HEK293T (cell line): Measurements from ENCODE around the gene CDSN.

Experiments
- ARNT ChIP-seq: fragments of 450-650 bp; IDR thresholded peaks from 2 replicates; pipeline ENCODE4 v1.6.1; 2017; ENCODE audit warnings: mild to moderate bottlenecking
- BHLHE40 ChIP-seq: fragments of 450-650 bp; IDR thresholded peaks from 2 replicates; pipeline ENCODE4 v1.6.1; 2016; ENCODE audit warnings: mild to moderate bottlenecking, moderate library complexity, borderline replicate concordance
- CTBP1 ChIP-seq: fragments of 450-650 bp; IDR thresholded peaks from 2 replicates; pipeline ENCODE4 v1.6.1; 2016; ENCODE audit warnings: borderline replicate concordance
- FOXK2 ChIP-seq: fragments of 450-650 bp; IDR thresholded peaks from 2 replicates; pipeline ENCODE4 v1.6.1; 2016; ENCODE audit warnings: mild to moderate bottlenecking
- L3MBTL2 ChIP-seq: fragments of 450-650 bp; conservative IDR thresholded peaks from 2 replicates; pipeline ENCODE4 v1.6.1; 2016; ENCODE audit warnings: mild to moderate bottlenecking
- SP1 ChIP-seq: fragments of 450-650 bp; IDR thresholded peaks from 2 replicates; pipeline ENCODE4 v1.6.1; 2017
- SUZ12 ChIP-seq: fragments of 450-650 bp; IDR thresholded peaks from 2 replicates; pipeline ENCODE4 v1.6.1; 2016; ENCODE audit warnings: mild to moderate bottlenecking

- TF ChIP-seq ARNT (no peak), SUZ12 (no peak), FOXK2 (no peak), SP1 (no peak), BHLHE40 (no peak), L3MBTL2 (no peak), CTBP1 (no peak)
Observed at GRCh38 chr6:31096215-31096614, 24.0 kb downstream of the CDSN start.
